Measurements from ENCODE around the gene HIF3A. TPM values are rescaled to one million over a fixed set of nuclear protein-coding genes. Genes with fewer than 3 reads are reported as not detected.

The HIF3A gene
- polyA plus RNA-seq, 1 donor (not counting 4 experiments of a cell fraction or from before 2014, with no cell fraction given), result 0.01 TPM

GRCh38 chr19:46306501-46306900, 9.7 kb downstream of the HIF3A start:
- TF ChIP-seq CTCF (optimal IDR thresholded peaks at IDR 0.05 in 1 of 3, IDR thresholded peaks at IDR 0.05 in 1 of 3, conservative IDR thresholded peaks at IDR 0.05 in 1 of 3; ENCODE audit: extremely low read depth in 1 of 3, insufficient read depth in 2 of 3, low read length in 3 of 3) (no peak), EZH2 (IDR thresholded peaks at IDR 0.05; ENCODE audit: low read length) (no peak)
- Histone ChIP-seq H3K9me3 (ENCODE audit: control insufficient read depth, low read depth, low read length) (peaks cover 2% of the 10 kb centered on the region), H3K4me3 (ENCODE audit: control insufficient read depth in 2 of 3, extremely low read depth in 1 of 3, insufficient read depth in 2 of 3, low read depth in 1 of 3, low read length in 3 of 3) (no peak overlapping the region), H3K9ac (ENCODE audit: control insufficient read depth, extremely low read depth, insufficient read depth, low read length) (no peak overlapping the region), H3K36me3 (ENCODE audit: control insufficient read depth in 2 of 2, extremely low read depth in 1 of 2, insufficient read depth in 2 of 2, low read length in 2 of 2) (no peaks in the 10 kb centered on the region), H2AFZ (ENCODE audit: control insufficient read depth, low read length) (no peak overlapping the region), H3K9me1 (ENCODE audit: control insufficient read depth, extremely low read depth, insufficient read depth, low read length) (no peaks in the 10 kb centered on the region), H3K79me2 (ENCODE audit: control insufficient read depth, insufficient read depth, low read length) (no peaks in the 10 kb centered on the region), H4K20me1 (ENCODE audit: control insufficient read depth, extremely low read depth, insufficient read depth, low read length) (no peaks in the 10 kb centered on the region), H3K27me3 (ENCODE audit: control insufficient read depth, extremely low read depth, insufficient read depth, low read length) (no peaks in the 10 kb centered on the region), H3K4me1 (ENCODE audit: control insufficient read depth, extremely low read depth, insufficient read depth, low read length) (peaks cover 2% of the 10 kb centered on the region), H3K4me2 (ENCODE audit: control insufficient read depth, extremely low read depth, insufficient read depth, low read depth, low read length) (no peak overlapping the region), H3K27ac (ENCODE audit: control insufficient read depth, insufficient read depth, low read length) (no peak overlapping the region)
- DNase-seq (ENCODE audit: low read depth, low spot score), result no peak
- dilution Hi-C loops (cut with MboI; ENCODE audit: extremely low pct_ligation_motif_present, low sequenced_read_pairs), result no loop called here
- FAIRE-seq, result no peak

- Histone ChIP-seq H2AFZ (ENCODE audit: control insufficient read depth, low read length) (no peak overlapping the region), H3K36me3 (ENCODE audit: control insufficient read depth in 2 of 2, extremely low read depth in 1 of 2, insufficient read depth in 2 of 2, low read length in 2 of 2) (no peaks in the 10 kb centered on the region), H3K4me2 (ENCODE audit: control insufficient read depth, extremely low read depth, insufficient read depth, low read depth, low read length) (no peak overlapping the region), H3K4me3 (ENCODE audit: control insufficient read depth in 2 of 3, extremely low read depth in 1 of 3, insufficient read depth in 2 of 3, low read depth in 1 of 3, low read length in 3 of 3) (no peak overlapping the region), H3K79me2 (ENCODE audit: control insufficient read depth, insufficient read depth, low read length) (no peaks in the 10 kb centered on the region), H3K9ac (ENCODE audit: control insufficient read depth, extremely low read depth, insufficient read depth, low read length) (no peak overlapping the region), H3K9me3 (ENCODE audit: control insufficient read depth, low read depth, low read length) (peaks cover 2% of the 10 kb centered on the region), H3K4me1 (ENCODE audit: control insufficient read depth, extremely low read depth, insufficient read depth, low read length) (peaks cover 2% of the 10 kb centered on the region), H3K9me1 (ENCODE audit: control insufficient read depth, extremely low read depth, insufficient read depth, low read length) (no peaks in the 10 kb centered on the region), H4K20me1 (ENCODE audit: control insufficient read depth, extremely low read depth, insufficient read depth, low read length) (no peaks in the 10 kb centered on the region), H3K27ac (ENCODE audit: control insufficient read depth, insufficient read depth, low read length) (no peak overlapping the region), H3K27me3 (ENCODE audit: control insufficient read depth, extremely low read depth, insufficient read depth, low read length) (no peaks in the 10 kb centered on the region)
- TF ChIP-seq EZH2 (IDR thresholded peaks at IDR 0.05; ENCODE audit: low read length), result no peak
- TF ChIP-seq CTCF (optimal IDR thresholded peaks at IDR 0.05 in 1 of 3, IDR thresholded peaks at IDR 0.05 in 1 of 3, conservative IDR thresholded peaks at IDR 0.05 in 1 of 3; ENCODE audit: extremely low read depth in 1 of 3, insufficient read depth in 2 of 3, low read length in 3 of 3), result no peak
- FAIRE-seq (no peak), DNase-seq (ENCODE audit: low read depth, low spot score) (no peak)
- dilution Hi-C loops (cut with MboI; ENCODE audit: extremely low pct_ligation_motif_present, low sequenced_read_pairs), result no loop called here
Measured at GRCh38 chr19:46308510-46308909, 11.7 kb downstream of the HIF3A start.

All from keratinocyte (primary cell).